GM03348 (cell line): Measurements from ENCODE around the gene HDAC2.

ENCODE experiments used
- DNase-seq: peaks from one replicate; pipeline ENCODE4 v3.0.0; 2012; ENCODE audit warnings: low spot score

Gene HDAC2

GRCh38 chr6:113909224-113909856, 61.6 kb downstream of the HDAC2 start:
- DNase-seq, result peak; percentile 61

- peak; percentile 52 for DNase-seq
Measured at GRCh38 chr6:113908801-113909200, 62.1 kb downstream of the HDAC2 start.

GRCh38 chr6:113907102-113907815, 63.7 kb downstream of the HDAC2 start:
- peak; percentile 15 for DNase-seq

- DNase-seq, result peak; percentile 17
Measured at GRCh38 chr6:113903666-113904330, 67.2 kb downstream of the HDAC2 start.

- peak; percentile 61 for DNase-seq
Measured at GRCh38 chr6:113901482-113901881, 69.5 kb downstream of the HDAC2 start.

- peak; percentile 44 for DNase-seq
Measured at GRCh38 chr6:113894712-113895674, 76.0 kb downstream of the HDAC2 start.

- DNase-seq, result no peak
Measured at GRCh38 chr6:113893866-113894265, 77.1 kb downstream of the HDAC2 start.

GRCh38 chr6:113893451-113893850, 77.5 kb downstream of the HDAC2 start:
- no peak for DNase-seq

GRCh38 chr6:113888956-113889630, 81.9 kb downstream of the HDAC2 start:
- DNase-seq, result no peak

- no peak for DNase-seq
Measured at GRCh38 chr6:113888493-113888892, 82.5 kb downstream of the HDAC2 start.

- no peak for DNase-seq
Measured at GRCh38 chr6:113886512-113886911, 84.4 kb downstream of the HDAC2 start.

GRCh38 chr6:113884011-113884410, 86.9 kb downstream of the HDAC2 start:
- no peak for DNase-seq
